Tibial nerve (tissue), 4 donors: ENCODE data around the gene RRAS2. TPM values are rescaled to one million over a fixed set of nuclear protein-coding genes. Genes with fewer than 3 reads are reported as not detected.

Source experiments
- DNase-seq, 2 donors: peaks; one replicate each; pipeline ENCODE4 v3.0.0-alpha.2; 2019; ENCODE audit warnings: low spot score in 2 of 2
- H3K27ac ChIP-seq, 4 donors: fragments of 200-600 bp; sonication (generic) in 3 of 4; one replicate each; pipeline ENCODE4 v1.5.1; 2017 to 2019; ENCODE audit warnings: mild to moderate bottlenecking in 1 of 4
- H3K27me3 ChIP-seq, 2 donors: fragments of 200-600 bp; sonication (generic) in 1 of 2; one replicate each; pipeline versions ENCODE4 v1.5.1 to v1.6.0; 2017 to 2019
- H3K36me3 ChIP-seq, 3 donors: fragments of 200-600 bp; sonication (generic); one replicate each; pipeline ENCODE4 v1.5.1; 2018 to 2019
- H3K4me1 ChIP-seq, 4 donors: fragments of 200-600 bp; sonication (generic) in 3 of 4; one replicate each; pipeline ENCODE4 v1.5.1; 2017 to 2019
- H3K4me3 ChIP-seq, 4 donors: fragments of 200-600 bp; sonication (generic) in 3 of 4; one replicate each; pipeline ENCODE4 v1.5.1; 2017 to 2019; ENCODE audit warnings: mild to moderate bottlenecking in 1 of 4, moderate library complexity in 1 of 4
- H3K9me3 ChIP-seq, 4 donors: fragments of 200-600 bp; sonication (generic) in 3 of 4; one replicate each; pipeline ENCODE4 v1.5.1; 2017 to 2019
- CTCF ChIP-seq, 5 experiments: fragments of 200-600 bp in 3 of 5; fragments of 450-650 bp in 2 of 5; sonication (generic) in 3 of 5; IDR thresholded peaks; one replicate each; pipeline ENCODE4 v1.5.1; 2016 to 2019; ENCODE audit warnings: antibody characterized with exemption in 5 of 5, mild to moderate bottlenecking in 3 of 5, moderate library complexity in 2 of 5
- EP300 ChIP-seq, 2 donors: sonication (generic); formaldehyde crosslinking; IDR thresholded peaks; one replicate each; pipeline ENCODE4 v1.6.1; 2017; ENCODE audit warnings: antibody characterized with exemption in 2 of 2, mild to moderate bottlenecking in 1 of 2
- POLR2A ChIP-seq, 2 donors: fragments of 450-650 bp; IDR thresholded peaks; one replicate each; pipeline ENCODE4 v1.6.1; 2017; ENCODE audit warnings: antibody characterized with exemption in 2 of 2, mild to moderate bottlenecking in 2 of 2, moderate library complexity in 2 of 2
- WGBS, 2 donors: methylation state at CpG; one replicate each; pipeline ENCODE4 v1.1.5; 2018; 5-methylcytosine and 5-hydroxymethylcytosine counted together
- total RNA-seq, 4 donors: library from RNA; depleted of rRNA; stranded (reverse); fragments of >200 nt; gene quantifications; one replicate each; pipeline ENCODE4 v1.1.0, GENCODE V29; 2016

RRAS2 gene
- total RNA-seq, 4 donors from 2014 or later, result 43.2 to 64.0 (median 46.8) TPM

GRCh38 chr11:14275076-14275475, 83.9 kb downstream of the RRAS2 start:
- Histone ChIP-seq H3K36me3 (peaks cover 0 to 23% (median 0%) of the 10 kb centered on the region in 3 donors), H3K4me3 (no peak overlapping the region), H3K27me3 (no peaks in the 10 kb centered on the region), H3K4me1 (no peaks in the 10 kb centered on the region), H3K9me3 (no peaks in the 10 kb centered on the region), H3K27ac (no peak overlapping the region)
- TF ChIP-seq CTCF (IDR thresholded peaks at IDR 0.05), result no peak
- TF ChIP-seq POLR2A (IDR thresholded peaks at IDR 0.05), result no peak
- DNase-seq, result no peak

- H3K4me3 ChIP-seq, result no peak overlapping the region
- no peaks in the 10 kb centered on the region for H3K27me3 ChIP-seq
- H3K9me3 ChIP-seq, result no peaks in the 10 kb centered on the region
- H3K4me1 ChIP-seq, result no peaks in the 10 kb centered on the region
- 61 to 65% methylated on average over 2 of the region's 2 CpGs for WGBS, 2 donors
- no peak for DNase-seq
- TF ChIP-seq POLR2A (IDR thresholded peaks at IDR 0.05) (no peak), CTCF (IDR thresholded peaks at IDR 0.05) (no peak), EP300 (IDR thresholded peaks at IDR 0.05) (no peak)
- no peak overlapping the region for H3K27ac ChIP-seq
- H3K36me3 ChIP-seq, result peaks cover 0 to 12% (median 0%) of the 10 kb centered on the region in 3 donors
Measured at GRCh38 chr11:14273895-14274294, 85.1 kb downstream of the RRAS2 start.

DNA sequence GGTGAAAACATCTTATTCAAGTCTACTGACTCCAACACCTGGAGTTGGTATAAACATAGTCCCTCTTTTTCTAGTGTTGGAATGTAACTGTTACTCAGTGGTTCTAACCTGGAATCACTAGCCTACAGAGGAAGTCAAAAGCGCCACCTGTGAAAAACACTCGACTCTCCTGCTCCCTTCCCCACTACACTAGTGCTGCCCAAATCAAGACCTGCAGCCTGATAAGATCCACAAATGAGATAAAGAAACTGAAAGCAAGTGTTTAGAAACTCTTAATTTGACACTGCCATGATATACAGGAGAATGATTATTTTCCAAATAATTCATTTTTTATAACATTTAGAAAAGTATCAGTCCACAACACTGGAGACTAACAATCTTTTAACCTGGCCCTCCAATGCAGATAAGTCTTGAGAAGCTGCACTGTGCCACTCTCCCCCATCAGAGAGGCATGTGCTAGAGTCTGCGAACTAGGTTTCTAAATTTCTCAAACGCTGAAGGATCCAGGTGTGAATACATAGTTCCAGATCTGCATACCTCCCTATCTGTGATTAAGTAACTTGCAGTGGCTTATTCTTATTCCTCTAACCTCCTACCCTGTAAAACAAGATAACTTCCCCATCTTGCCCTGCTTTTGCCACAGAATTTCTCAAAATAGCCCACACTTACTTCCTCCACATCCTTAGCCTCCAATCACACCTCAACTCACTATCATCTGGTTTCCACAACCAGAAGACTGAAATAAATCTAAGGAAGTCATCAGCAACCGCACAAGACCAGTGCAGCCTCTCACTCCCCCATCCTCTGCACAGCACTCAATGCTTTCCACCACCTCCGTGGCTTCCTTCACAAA, 88.1 kb downstream of the RRAS2 start:
- no peak for DNase-seq
- Histone ChIP-seq H3K36me3 (peaks cover 0 to 14% (median 0%) of the 10 kb centered on the region in 3 donors), H3K4me1 (no peaks in the 10 kb centered on the region), H3K4me3 (no peak overlapping the region), H3K27me3 (no peaks in the 10 kb centered on the region), H3K9me3 (no peaks in the 10 kb centered on the region), H3K27ac (no peak overlapping the region)
- 66 to 67% methylated on average over 6 of the region's 6 CpGs for whole genome bisulfite sequencing, 2 donors
- no peak for TF ChIP-seq EP300 (IDR thresholded peaks at IDR 0.05)
- no peak for TF ChIP-seq POLR2A (IDR thresholded peaks at IDR 0.05)
- no peak for TF ChIP-seq CTCF (IDR thresholded peaks at IDR 0.05)

DNA sequence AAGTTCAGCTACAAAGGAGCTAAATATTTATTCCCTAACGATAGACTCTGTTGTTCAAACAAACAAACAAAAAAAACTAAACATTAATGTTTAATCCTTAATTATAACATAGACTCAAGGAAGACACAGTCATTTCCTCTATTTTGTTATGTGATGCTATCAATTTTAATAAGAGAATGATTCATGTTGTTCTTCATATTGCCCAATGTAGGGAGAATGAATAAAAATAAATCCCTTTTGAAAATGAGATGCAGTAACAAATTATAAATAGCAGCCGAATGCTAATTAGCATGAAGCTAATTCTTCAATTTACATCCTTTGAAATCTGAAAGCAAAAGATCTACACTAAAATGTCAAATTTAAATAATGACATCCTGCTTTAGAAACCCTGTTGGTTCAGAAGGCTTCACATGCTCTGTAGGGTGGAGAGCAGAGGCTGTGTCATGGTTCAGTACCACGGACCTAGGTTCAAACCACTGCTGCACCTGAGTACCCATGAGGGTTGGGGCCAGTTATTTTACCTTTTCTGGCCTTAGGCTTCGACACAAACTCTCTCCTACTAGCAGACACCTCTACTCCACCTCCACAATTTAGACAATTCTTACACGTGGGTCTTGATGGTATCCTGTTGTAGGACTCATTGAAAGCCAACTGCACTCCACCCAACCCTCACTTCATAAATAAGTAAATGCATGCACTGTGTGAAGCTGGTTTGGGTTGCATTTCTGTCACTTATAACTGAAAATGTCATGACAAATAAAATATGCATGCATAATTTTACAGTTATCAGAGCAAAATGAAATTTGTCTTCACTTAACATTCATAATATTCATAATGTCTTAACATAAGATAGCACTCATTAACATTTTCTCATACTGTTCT, 89.0 kb downstream of the RRAS2 start:
- H3K27ac ChIP-seq, result no peak overlapping the region
- TF ChIP-seq POLR2A (IDR thresholded peaks at IDR 0.05) (no peak), CTCF (IDR thresholded peaks at IDR 0.05) (no peak), EP300 (IDR thresholded peaks at IDR 0.05) (no peak)
- DNase-seq, result no peak
- H3K27me3 ChIP-seq, result no peaks in the 10 kb centered on the region
- H3K36me3 ChIP-seq, result peaks cover 0 to 22% (median 0%) of the 10 kb centered on the region in 3 donors
- WGBS, 2 donors, result 76 to 86% methylated on average over 5 of the region's 5 CpGs
- H3K9me3 ChIP-seq, result peaks cover 0 to 3% (median 0%) of the 10 kb centered on the region in 4 donors
- no peaks in the 10 kb centered on the region for H3K4me1 ChIP-seq
- no peak overlapping the region for H3K4me3 ChIP-seq
